GM21367 (cell line): ENCODE measurements around the gene CYP4B1.
"Not testable (repeated sequence)": the region's sequence is repeated elsewhere in the genome, so short reads cannot be mapped to it uniquely, and the experiment has no call there.

ENCODE experiments used
- ATAC-seq: cut with Tn5 transposase; IDR thresholded peaks from one replicate; pipeline ENCODE4 v1.9.1; 2021; ENCODE audit not compliant: unreplicated experiment

The CYP4B1 gene

GRCh38 chr1:46798810-46799209, at the start of gene CYP4B1:
Gene CYP4B1 (plus strand): TSS chr1:46799046. CDS start chr1:46799082, 36 bp downstream.
- ATAC-seq: no peak

GRCh38 chr1:46749404-46749803, 49.4 kb upstream of the CYP4B1 start:
- ATAC-seq: no peak

GRCh38 chr1:46749921-46750404, 48.9 kb upstream of the CYP4B1 start:
- ATAC-seq: no peak

- ATAC-seq: no peak
These were observed 44.9 kb upstream of the CYP4B1 start for GRCh38 chr1:46753985-46754384.

- not testable (repeated sequence) for ATAC-seq
These were observed 44.1 kb upstream of the CYP4B1 start for GRCh38 chr1:46754707-46755106.

- no peak for ATAC-seq
These were observed 43.7 kb upstream of the CYP4B1 start for GRCh38 chr1:46755121-46755520.

- ATAC-seq: no peak
These were observed 41.4 kb upstream of the CYP4B1 start for GRCh38 chr1:46757247-46757955.

- ATAC-seq: no peak
These were observed 40.8 kb upstream of the CYP4B1 start for GRCh38 chr1:46757956-46758528.

- ATAC-seq: no peak
These were observed 38.2 kb upstream of the CYP4B1 start for GRCh38 chr1:46760558-46761166.

GRCh38 chr1:46761740-46762139, 37.1 kb upstream of the CYP4B1 start:
- ATAC-seq: no peak

GRCh38 chr1:46764402-46764801, 34.4 kb upstream of the CYP4B1 start:
- no peak for ATAC-seq

- no peak for ATAC-seq
These were observed 31.1 kb upstream of the CYP4B1 start for GRCh38 chr1:46767649-46768282.

- no peak for ATAC-seq
These were observed 30.4 kb upstream of the CYP4B1 start for GRCh38 chr1:46768445-46768844.

GRCh38 chr1:46769028-46769740, 29.7 kb upstream of the CYP4B1 start:
- ATAC-seq: no peak

GRCh38 chr1:46770541-46770940, 28.3 kb upstream of the CYP4B1 start:
- no peak for ATAC-seq

- ATAC-seq: no peak
These were observed 26.3 kb upstream of the CYP4B1 start for GRCh38 chr1:46772571-46772970.

- ATAC-seq: no peak
These were observed 24.5 kb upstream of the CYP4B1 start for GRCh38 chr1:46774297-46774696.

- ATAC-seq: not testable (repeated sequence)
These were observed 20.4 kb upstream of the CYP4B1 start for GRCh38 chr1:46778456-46778855.

- no peak for ATAC-seq
These were observed 14.2 kb upstream of the CYP4B1 start for GRCh38 chr1:46784666-46785065.

- ATAC-seq: not testable (repeated sequence)
These were observed 10.2 kb upstream of the CYP4B1 start for GRCh38 chr1:46788634-46789033.

- no peak for ATAC-seq
These were observed 8.3 kb upstream of the CYP4B1 start for GRCh38 chr1:46790446-46791101.
